ENCODE measurements around the gene MBOAT2.

The MBOAT2 gene

GRCh38 chr2:8993902-8994278 lies 9.6 kb downstream of the MBOAT2 start:
- DNase-seq (ENCODE audit: low read depth in 1 of 2, low spot score in 1 of 2), result no peak
- peaks cover 6% of the 10 kb centered on the region for H3K27me3 ChIP-seq (ENCODE audit: insufficient read depth, poor library complexity, severe bottlenecking)
- no peak for TF ChIP-seq SPI1 (IDR thresholded peaks at IDR 0.05; ENCODE audit: borderline replicate concordance, low read depth)
- TF ChIP-seq POLR2AphosphoS5 (IDR thresholded peaks at IDR 0.05; ENCODE audit: low read depth), result no peak
- TF ChIP-seq, protein P1, sequence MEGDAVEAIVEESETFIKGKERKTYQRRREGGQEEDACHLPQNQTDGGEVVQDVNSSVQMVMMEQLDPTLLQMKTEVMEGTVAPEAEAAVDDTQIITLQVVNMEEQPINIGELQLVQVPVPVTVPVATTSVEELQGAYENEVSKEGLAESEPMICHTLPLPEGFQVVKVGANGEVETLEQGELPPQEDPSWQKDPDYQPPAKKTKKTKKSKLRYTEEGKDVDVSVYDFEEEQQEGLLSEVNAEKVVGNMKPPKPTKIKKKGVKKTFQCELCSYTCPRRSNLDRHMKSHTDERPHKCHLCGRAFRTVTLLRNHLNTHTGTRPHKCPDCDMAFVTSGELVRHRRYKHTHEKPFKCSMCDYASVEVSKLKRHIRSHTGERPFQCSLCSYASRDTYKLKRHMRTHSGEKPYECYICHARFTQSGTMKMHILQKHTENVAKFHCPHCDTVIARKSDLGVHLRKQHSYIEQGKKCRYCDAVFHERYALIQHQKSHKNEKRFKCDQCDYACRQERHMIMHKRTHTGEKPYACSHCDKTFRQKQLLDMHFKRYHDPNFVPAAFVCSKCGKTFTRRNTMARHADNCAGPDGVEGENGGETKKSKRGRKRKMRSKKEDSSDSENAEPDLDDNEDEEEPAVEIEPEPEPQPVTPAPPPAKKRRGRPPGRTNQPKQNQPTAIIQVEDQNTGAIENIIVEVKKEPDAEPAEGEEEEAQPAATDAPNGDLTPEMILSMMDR (IDR thresholded peaks at IDR 0.05; ENCODE audit: insufficient read depth, low read length), result no peak
- TF ChIP-seq GABPA (IDR thresholded peaks at IDR 0.05; ENCODE audit: low read depth), result no peak
- TF ChIP-seq REST (IDR thresholded peaks at IDR 0.05; ENCODE audit: insufficient replicate concordance, low read depth), result no peak
- no peak overlapping the region for H3K4me3 ChIP-seq (replicated peaks; ENCODE audit: insufficient read depth, low read length)
- H3K27ac ChIP-seq (replicated peaks), result no peak overlapping the region

- no peak for DNase-seq (ENCODE audit: low read depth in 1 of 2, low spot score in 1 of 2)
- no peak overlapping the region for H3K27ac ChIP-seq (replicated peaks)
- TF ChIP-seq REST (IDR thresholded peaks at IDR 0.05; ENCODE audit: insufficient replicate concordance, low read depth) (no peak), SPI1 (IDR thresholded peaks at IDR 0.05; ENCODE audit: borderline replicate concordance, low read depth) (no peak), POLR2AphosphoS5 (IDR thresholded peaks at IDR 0.05; ENCODE audit: low read depth) (no peak), GABPA (IDR thresholded peaks at IDR 0.05; ENCODE audit: low read depth) (no peak)
- TF ChIP-seq, protein P1 (IDR thresholded peaks at IDR 0.05; ENCODE audit: insufficient read depth, low read length), result no peak
- no peak overlapping the region for H3K4me3 ChIP-seq (replicated peaks; ENCODE audit: insufficient read depth, low read length)
- peaks cover 6% of the 10 kb centered on the region for H3K27me3 ChIP-seq (ENCODE audit: insufficient read depth, poor library complexity, severe bottlenecking)
Observed at GRCh38 chr2:8993196-8993901, 10.1 kb downstream of the MBOAT2 start.

DNA sequence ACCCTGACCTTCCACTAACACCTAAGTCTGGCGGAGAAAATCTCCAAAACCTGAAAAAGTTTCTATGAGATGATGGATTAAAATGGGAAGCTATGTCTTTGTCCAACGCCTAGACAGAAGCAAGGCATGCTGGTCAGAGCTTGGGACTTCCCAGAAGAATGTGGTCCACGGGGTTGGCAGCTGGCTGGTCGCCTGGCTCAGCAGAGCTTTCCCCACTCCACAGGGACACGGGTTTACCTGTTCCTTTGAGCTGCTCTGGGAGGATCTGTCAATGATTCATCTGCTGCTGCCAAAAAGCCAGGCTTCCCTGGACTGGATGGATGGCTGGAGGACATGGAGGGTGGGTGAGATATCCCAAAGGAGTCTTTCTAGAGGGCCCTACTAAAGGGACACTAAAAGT lies 10.8 kb downstream of the MBOAT2 start:
- no peak overlapping the region for H3K27ac ChIP-seq (replicated peaks)
- no peak overlapping the region for H3K4me3 ChIP-seq (replicated peaks; ENCODE audit: insufficient read depth, low read length)
- DNase-seq (ENCODE audit: low read depth in 1 of 2, low spot score in 1 of 2), result no peak
- TF ChIP-seq POLR2AphosphoS5 (IDR thresholded peaks at IDR 0.05; ENCODE audit: low read depth), result no peak
- no peak for TF ChIP-seq GABPA (IDR thresholded peaks at IDR 0.05; ENCODE audit: low read depth)
- TF ChIP-seq, protein P1 (IDR thresholded peaks at IDR 0.05; ENCODE audit: insufficient read depth, low read length), result no peak
- no peak for TF ChIP-seq SPI1 (IDR thresholded peaks at IDR 0.05; ENCODE audit: borderline replicate concordance, low read depth)
- peaks cover 6% of the 10 kb centered on the region for H3K27me3 ChIP-seq (ENCODE audit: insufficient read depth, poor library complexity, severe bottlenecking)

Measured in HL-60 (cell line).